Stimulated activated CD4-positive, alpha-beta T cell treated with anti-CD3 and anti-CD28 coated beads, Interleukin-15, amount 100 ng/mL, for 48 hours (primary cell): Measurements from ENCODE around the gene LDLRAD2.
"Not testable (repeated sequence)": the region's sequence is repeated elsewhere in the genome, so short reads cannot be mapped to it uniquely, and the experiment has no call there.

Experiments
- DNase-seq, 2 donors: peaks; one replicate each; pipeline ENCODE4 v3.0.0-alpha.2; 2020; ENCODE audit warnings: low read depth in 2 of 2

LDLRAD2 gene

DNA sequence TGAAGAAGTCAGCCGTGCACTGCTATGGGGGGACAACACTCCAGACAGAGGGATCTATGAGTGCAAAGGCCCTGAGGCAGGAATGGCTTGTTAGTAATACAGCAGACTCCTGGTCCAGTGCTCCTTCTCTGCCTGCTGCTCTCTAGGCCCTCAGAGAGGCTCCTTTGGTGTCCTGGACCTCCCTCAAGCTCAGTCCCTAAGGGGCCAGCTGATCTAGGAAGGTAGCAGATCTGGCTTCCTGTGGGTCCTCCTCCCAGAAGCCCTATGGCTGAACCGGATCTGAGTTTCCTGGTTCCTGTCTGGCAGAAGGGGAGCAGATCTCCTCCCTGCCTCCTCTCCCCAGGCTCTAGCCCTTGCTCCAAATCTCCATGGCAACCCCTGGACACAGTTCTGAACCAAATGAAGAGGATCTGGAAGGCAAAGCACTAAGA lies at the start of gene LDLRAD2:
Gene LDLRAD2, plus strand, starts transcription at position 391 of the 431 bp plus-strand sequence. CDS start 187 bp downstream, outside the sequence.
- no peak for DNase-seq

DNA sequence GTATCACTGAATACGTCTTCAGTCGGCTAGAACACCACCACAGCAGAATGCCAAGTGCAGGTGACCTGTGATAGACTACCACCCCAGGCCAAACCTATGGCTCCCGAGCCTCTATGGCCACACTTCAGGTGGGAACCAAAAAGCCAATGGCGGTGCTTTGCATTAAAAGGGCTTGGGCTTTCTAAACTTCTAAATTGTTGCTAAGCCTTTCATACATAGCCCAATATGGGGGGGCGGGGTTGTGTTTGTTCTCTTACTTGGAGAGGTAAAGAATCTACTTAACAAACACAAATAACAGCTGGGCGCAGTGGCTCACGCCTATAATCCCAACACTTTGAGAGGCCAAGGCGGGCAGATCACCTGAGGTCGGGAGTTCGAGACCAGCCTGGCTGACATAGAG lies 48.8 kb upstream of the LDLRAD2 start:
- no peak for DNase-seq

GRCh38 chr1:21763694-21764419 lies 48.2 kb upstream of the LDLRAD2 start:
- DNase-seq: no peak

DNA sequence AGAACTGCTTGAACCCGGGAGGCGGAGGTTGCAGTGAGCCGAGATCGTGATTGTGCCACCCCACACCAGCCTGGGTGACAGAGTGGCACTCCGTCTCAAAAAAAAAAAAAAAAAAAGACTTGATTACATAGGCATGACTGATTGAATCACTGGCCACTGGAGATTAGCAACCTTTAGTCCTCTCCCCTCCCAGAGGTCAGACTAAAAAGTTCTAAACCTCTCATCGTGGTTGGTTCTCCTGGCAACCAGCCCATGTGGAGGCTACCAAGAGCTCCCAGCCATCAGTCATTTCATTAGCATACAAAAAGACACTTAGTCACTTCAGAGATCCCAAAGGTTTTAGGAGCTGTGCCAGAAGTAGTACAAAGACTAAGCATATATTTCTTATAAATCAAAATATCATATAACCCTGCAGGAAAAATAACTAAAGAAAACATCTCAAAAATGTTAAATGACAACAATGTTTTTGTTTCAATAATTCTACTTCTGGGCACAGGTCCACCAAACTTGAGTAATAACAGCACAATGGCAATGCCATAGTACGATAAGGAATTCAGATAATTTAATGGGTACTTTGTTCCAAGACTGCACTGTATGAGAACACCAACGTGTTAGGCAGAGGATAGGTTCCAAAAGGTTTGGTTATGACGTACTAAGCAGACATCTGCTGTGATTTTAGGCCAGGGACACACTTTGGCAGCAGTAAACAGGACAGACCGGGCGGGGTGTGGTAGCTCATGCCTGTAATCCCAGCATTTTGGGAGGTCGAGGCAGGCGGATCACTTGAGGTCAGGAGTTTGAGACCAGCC lies 47.2 kb upstream of the LDLRAD2 start:
- DNase-seq: no peak

DNA sequence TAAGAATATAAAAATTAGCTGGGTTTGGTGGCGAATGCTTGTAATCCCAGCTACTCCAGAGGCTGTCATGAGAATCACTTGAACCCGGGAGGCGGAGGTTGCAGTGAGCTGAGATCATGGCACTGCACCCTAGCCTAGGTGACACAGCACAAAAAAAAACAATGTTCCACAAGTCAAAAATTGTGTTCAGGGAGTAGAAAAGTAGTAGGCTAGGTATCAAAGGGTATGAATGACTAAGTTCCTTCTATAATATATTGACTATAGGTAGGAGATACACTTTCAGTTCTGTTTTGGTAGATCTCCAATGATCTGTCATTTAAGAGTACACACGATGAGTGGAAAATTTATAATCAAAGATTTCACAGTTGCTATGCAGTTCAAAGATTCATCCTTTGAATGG lies 45.9 kb upstream of the LDLRAD2 start:
- no peak for DNase-seq

DNA sequence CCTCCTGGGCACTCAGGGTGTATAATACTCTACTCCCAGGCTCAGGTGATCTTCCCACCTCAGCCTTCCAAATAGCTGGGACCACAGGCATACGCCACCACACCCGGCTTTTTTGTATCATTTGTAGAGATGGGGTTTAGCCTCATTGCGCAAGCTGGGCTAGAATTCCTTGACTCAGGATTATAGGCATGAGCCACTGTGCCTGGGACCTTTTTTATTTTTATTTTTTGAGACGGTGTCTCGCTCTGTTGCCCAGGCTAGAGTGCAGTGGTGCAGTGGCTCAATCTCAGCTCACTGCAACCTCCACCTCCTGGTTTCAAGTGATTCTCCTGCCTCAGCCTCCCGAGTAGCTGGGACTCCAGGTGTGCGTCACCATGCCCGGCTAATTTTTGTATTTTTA lies 45.0 kb upstream of the LDLRAD2 start:
- DNase-seq: not testable (repeated sequence)

DNA sequence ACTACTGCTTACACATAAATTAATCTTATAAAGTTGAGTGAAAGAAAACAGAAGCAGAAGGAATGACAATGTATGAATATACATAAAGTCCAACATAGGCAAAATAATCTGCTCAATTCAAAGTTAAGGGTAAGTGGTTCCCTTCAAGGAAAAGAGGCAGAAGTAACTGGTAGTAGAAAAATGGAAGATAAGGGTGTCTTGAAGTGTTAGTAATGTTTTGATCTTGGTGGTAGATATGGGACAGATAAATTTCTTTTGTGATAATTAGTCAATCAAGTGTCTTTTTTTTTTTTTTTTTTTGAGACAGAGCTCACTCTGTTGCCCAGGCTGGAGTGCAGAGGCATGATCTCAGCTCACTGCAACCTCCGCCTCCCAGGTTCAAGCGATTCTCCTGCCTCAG lies 41.9 kb upstream of the LDLRAD2 start:
- DNase-seq: no peak

DNA sequence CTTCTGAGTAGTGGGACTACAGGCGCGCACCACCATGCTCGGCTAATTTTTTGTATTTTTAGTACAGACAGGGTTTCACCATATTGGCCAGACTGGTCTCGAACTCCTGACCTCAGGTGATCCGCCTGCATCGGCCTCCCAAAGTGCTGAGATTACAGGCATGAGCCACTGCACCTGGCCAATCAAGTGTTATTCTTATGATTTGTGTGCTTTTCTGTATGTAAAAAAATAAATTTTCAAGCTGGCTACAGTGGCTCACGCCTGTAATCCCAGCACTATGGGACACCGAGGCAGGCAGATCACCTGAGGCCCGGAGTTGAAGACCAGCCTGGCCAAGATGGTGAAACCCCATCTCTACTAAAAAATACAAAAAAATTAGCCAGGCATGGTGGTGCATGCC lies 41.5 kb upstream of the LDLRAD2 start:
- DNase-seq: not testable (repeated sequence)

DNA sequence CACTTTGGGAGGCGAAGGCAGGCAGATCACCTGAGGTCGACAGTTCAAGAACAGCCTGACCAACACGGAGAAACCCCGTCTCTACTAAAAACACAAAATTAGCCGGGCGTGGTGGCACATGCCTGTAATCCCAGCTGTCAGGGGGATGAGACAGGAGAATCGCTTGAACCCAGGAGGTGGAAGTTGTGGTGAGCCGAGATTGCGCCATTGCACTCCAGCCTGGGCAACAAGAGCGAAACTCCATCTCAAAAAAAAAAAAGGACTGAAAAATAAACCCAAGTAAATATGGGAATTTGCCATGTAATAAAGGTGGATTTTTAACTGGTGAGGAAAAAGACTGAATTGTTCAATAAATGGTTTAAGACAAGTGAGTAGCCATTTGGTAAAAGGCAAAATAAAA lies 40.4 kb upstream of the LDLRAD2 start:
- not testable (repeated sequence) for DNase-seq

GRCh38 chr1:21773585-21773984 lies 38.5 kb upstream of the LDLRAD2 start:
- no peak for DNase-seq

- DNase-seq: no peak
Measured at GRCh38 chr1:21774835-21775549, 37.1 kb upstream of the LDLRAD2 start.

DNA sequence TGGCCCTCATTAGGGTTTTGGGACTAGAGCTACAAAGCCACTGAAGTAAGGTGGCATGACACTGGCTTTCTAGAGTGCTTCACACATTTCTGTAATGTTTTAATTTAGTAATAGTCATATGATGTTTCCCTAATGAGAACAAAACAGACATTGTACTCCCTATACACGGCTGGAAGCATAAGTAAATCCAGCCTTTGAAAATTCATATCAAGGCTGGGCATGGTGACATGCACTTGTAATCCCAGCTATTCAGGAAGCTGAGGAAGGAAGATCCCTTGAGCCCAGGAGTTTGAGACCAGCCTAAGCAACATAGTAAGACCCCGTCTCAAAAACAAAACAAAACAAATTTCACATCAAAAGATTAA lies 36.5 kb upstream of the LDLRAD2 start:
- no peak for DNase-seq

- DNase-seq: no peak
Measured at GRCh38 chr1:21775985-21776562, 36.0 kb upstream of the LDLRAD2 start.

DNA sequence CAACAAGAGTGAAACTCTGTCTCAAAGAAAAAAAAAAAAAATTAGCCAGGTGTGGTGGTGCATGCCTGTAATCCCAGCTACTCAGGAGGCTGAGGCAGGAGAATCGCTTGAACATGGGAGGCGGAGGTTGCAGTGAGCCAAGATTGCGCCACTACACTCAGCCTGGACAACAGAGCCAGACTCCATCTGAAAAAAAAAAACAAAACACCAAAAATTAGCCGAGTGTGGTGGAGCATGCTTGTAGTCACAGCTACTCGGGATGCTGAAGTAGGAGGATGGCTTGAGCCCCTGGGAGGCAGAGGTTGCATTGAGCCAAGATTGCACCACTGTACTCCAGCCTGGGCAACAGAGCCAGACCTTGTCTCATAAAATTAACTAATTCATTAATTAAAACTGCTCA lies 35.1 kb upstream of the LDLRAD2 start:
- not testable (repeated sequence) for DNase-seq

GRCh38 chr1:21778405-21778727 lies 33.7 kb upstream of the LDLRAD2 start:
- no peak for DNase-seq

- peak; percentile 43 to 54 for DNase-seq
Measured at GRCh38 chr1:21779613-21780521, 32.2 kb upstream of the LDLRAD2 start.

DNA sequence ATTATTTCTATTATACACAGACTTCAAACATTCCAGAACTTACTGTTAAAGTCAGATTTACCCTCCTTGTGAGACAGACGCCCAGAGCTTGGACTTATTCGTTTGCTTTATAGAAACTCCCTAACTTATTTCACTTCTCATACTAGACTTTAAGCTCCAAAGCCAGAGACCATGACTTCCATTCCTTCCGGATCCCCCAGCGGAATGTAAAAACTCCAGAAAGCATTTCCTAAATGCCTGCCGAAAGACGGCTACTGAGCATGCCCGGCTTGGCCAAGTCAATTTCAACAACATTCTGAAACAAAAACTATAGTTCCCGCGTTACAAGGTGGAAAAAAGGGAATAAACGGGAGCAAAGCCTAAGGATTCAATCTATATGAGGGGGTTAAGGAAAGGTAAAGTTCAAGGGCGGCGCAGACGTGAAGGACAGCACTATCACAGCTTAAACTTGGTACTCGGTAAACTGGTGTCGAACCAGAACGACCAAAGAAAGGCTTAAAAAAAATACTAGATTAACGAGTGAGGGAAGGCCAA lies 30.2 kb upstream of the LDLRAD2 start:
- DNase-seq: no peak

- DNase-seq: peak; percentile 26
Measured at GRCh38 chr1:21782349-21782867, 29.7 kb upstream of the LDLRAD2 start.

GRCh38 chr1:21782868-21783678 lies 29.0 kb upstream of the LDLRAD2 start, which contains the start of gene USP48:
Gene USP48, minus strand, starts transcription at chr1:21783149. Its CDS starts 192 bp downstream, at chr1:21782957.
- DNase-seq: peak; percentile 95
